OCI-LY7 (cell line): ENCODE results near the gene ZBTB20. TPM values are rescaled to one million over a fixed set of nuclear protein-coding genes. Genes with fewer than 3 reads are reported as not detected.

Source experiments
- BruUV-seq: library from RNA; stranded (reverse); fragments of 400-500 nt; replicated peaks from 2 replicates; lab custom pipeline; 2021; lab: Mats Ljungman, UMichigan
- CTCF ChIA-PET: fragments of 300-600 bp; sonication (Branson Sonifier 250); formaldehyde crosslinking; loops from one replicate; lab custom pipeline; 2022; ENCODE audit warnings: antibody characterized with exemption; ENCODE audit not compliant: unreplicated experiment; lab: Charles Lee
- POLR2A ChIA-PET: fragments of 300-600 bp; sonication (Branson Sonifier 250); formaldehyde crosslinking; loops from one replicate; lab custom pipeline; 2022; ENCODE audit warnings: antibody characterized with exemption; lab: Charles Lee
- DNase-seq: peaks from one replicate; pipeline ENCODE4 v3.0.0-alpha.2; 2015; ENCODE audit warnings: low spot score
- H2AFZ ChIP-seq: fragments of 200-600 bp; sonication (generic), shearing (Covaris generic); 2 replicates; pipeline ENCODE4 v1.6.1; 2014; ENCODE audit warnings: mild to moderate bottlenecking, antibody characterized with exemption, low read length, moderate library complexity
- H3K27ac ChIP-seq: fragments of 200-600 bp; sonication (generic); 2 replicates; pipeline ENCODE4 v1.5.1; 2014; ENCODE audit warnings: mixed run types, low read depth, mild to moderate bottlenecking, moderate library complexity, low read length, inconsistent platforms; ENCODE audit not compliant: poor library complexity, severe bottlenecking
- H3K36me3 ChIP-seq: fragments of 200-600 bp; sonication (generic); 2 replicates; pipeline ENCODE4 v1.6.1; 2014; ENCODE audit warnings: mild to moderate bottlenecking, antibody characterized with exemption, low read length, moderate library complexity, mixed read lengths; ENCODE audit not compliant: insufficient read depth
- H3K4me1 ChIP-seq: fragments of 200-600 bp; sonication (generic); 2 replicates; pipeline ENCODE4 v1.5.1; 2014; ENCODE audit warnings: mild to moderate bottlenecking, low read length; ENCODE audit not compliant: insufficient read depth, poor library complexity, severe bottlenecking
- H3K4me2 ChIP-seq: fragments of 200-600 bp; sonication (generic); 2 replicates; pipeline ENCODE4 v1.6.1; 2014; ENCODE audit warnings: mild to moderate bottlenecking, low read length
- H3K4me3 ChIP-seq: fragments of 200-600 bp; sonication (generic); 2 replicates; pipeline ENCODE4 v1.5.1; 2014; ENCODE audit warnings: mild to moderate bottlenecking, low read depth, low read length; ENCODE audit not compliant: poor library complexity, severe bottlenecking
- H3K79me2 ChIP-seq: fragments of 200-600 bp; sonication (generic); 2 replicates; pipeline ENCODE4 v1.6.1; 2016; ENCODE audit warnings: low read depth, mild to moderate bottlenecking, low read length, moderate library complexity, mixed read lengths; ENCODE audit not compliant: insufficient read depth
- H3K9me2 ChIP-seq: fragments of 200-600 bp; sonication (generic); 2 replicates; pipeline ENCODE4 v1.6.1; 2016; ENCODE audit warnings: mild to moderate bottlenecking, low read length, mixed read lengths; ENCODE audit not compliant: insufficient read depth
- H3K9me3 ChIP-seq: fragments of 200-600 bp; sonication (generic); 2 replicates; pipeline ENCODE4 v1.6.1; 2014; ENCODE audit warnings: mild to moderate bottlenecking, mixed run types, low read length, mixed read lengths
- H4K20me1 ChIP-seq: fragments of 200-600 bp; sonication (generic); 2 replicates; pipeline ENCODE4 v1.6.1; 2014; ENCODE audit warnings: mild to moderate bottlenecking, antibody characterized with exemption, low read length, moderate library complexity, mixed read lengths; ENCODE audit not compliant: insufficient read depth
- CTCF ChIP-seq: fragments of 200-600 bp; sonication (generic); conservative IDR thresholded peaks from 2 replicates; pipeline ENCODE4 v1.5.1; 2014; ENCODE audit warnings: mild to moderate bottlenecking, antibody characterized with exemption, low read length, moderate library complexity, mixed read lengths
- EZH2phosphoT487 ChIP-seq: fragments of 200-600 bp; sonication (generic); IDR thresholded peaks from 2 replicates; pipeline ENCODE4 v1.6.1; 2018; ENCODE audit warnings: low read depth, borderline replicate concordance, mild to moderate bottlenecking, mixed run types, antibody characterized with exemption, low read length, moderate library complexity, mixed read lengths
- intact Hi-C: fragments of 100-400 bp; cut with micrococcal nuclease; formaldehyde crosslinking; loops from one replicate; pipeline ENCODE4 v1.10.0; 2022; ENCODE audit not compliant: unreplicated experiment
- total RNA-seq, 2 experiments: library from RNA; depleted of rRNA in 1 of 2; stranded (reverse); fragments of >200 nt in 1 of 2; shearing (Covaris generic) in 1 of 2; gene quantifications; 2 replicates each; pipeline ENCODE4 v1.2.3, GENCODE V29; 2014 to 2022

The ZBTB20 gene
- total RNA-seq, 2 experiments from 2014 or later = 5.5 to 11.8 TPM

GRCh38 chr3:115161168-115161834, 14.2 kb upstream of the ZBTB20 start:
- H3K27ac ChIP-seq = no peak overlapping the region
- DNase-seq = no peak
- H3K9me2 ChIP-seq = no peaks in the 10 kb centered on the region
- H3K9me3 ChIP-seq = no peaks in the 10 kb centered on the region
- no peaks in the 10 kb centered on the region for H3K4me1 ChIP-seq
- no peaks in the 10 kb centered on the region for H3K36me3 ChIP-seq
- no peak overlapping the region for H2AFZ ChIP-seq
- H4K20me1 ChIP-seq = no peaks in the 10 kb centered on the region
- H3K79me2 ChIP-seq = no peaks in the 10 kb centered on the region
- BruUV-seq = no TSS peak
- H3K4me3 ChIP-seq = no peak overlapping the region
- TF ChIP-seq EZH2phosphoT487 (no peak), CTCF (no peak)
- POLR2A ChIA-PET = interaction anchor here (1.2 kb wide), 1 partner anchor 24 kb away, joined by 3 read pairs; no protein-coding TSS in a partner anchor
- no peak overlapping the region for H3K4me2 ChIP-seq
- CTCF ChIA-PET = no interaction called here
- intact Hi-C loops = no loop called here

- Histone ChIP-seq H3K4me2 (no peak overlapping the region), H2AFZ (no peak overlapping the region), H3K9me2 (no peaks in the 10 kb centered on the region), H3K27ac (no peak overlapping the region), H3K4me1 (no peaks in the 10 kb centered on the region), H3K9me3 (no peaks in the 10 kb centered on the region), H4K20me1 (no peaks in the 10 kb centered on the region), H3K4me3 (no peak overlapping the region), H3K36me3 (no peaks in the 10 kb centered on the region), H3K79me2 (no peaks in the 10 kb centered on the region)
- DNase-seq = no peak
- TF ChIP-seq CTCF (no peak), EZH2phosphoT487 (no peak)
- no TSS peak for BruUV-seq
- intact Hi-C loops = no loop called here
- CTCF ChIA-PET = no interaction called here
- POLR2A ChIA-PET = interaction anchor here (0.5 to 0.7 kb wide), 3 partner anchors 28 to 59 kb away, joined by 3 to 4 read pairs (median 3); no protein-coding TSS in a partner anchor
Observed at GRCh38 chr3:115160295-115160694, 13.2 kb upstream of the ZBTB20 start.

DNA sequence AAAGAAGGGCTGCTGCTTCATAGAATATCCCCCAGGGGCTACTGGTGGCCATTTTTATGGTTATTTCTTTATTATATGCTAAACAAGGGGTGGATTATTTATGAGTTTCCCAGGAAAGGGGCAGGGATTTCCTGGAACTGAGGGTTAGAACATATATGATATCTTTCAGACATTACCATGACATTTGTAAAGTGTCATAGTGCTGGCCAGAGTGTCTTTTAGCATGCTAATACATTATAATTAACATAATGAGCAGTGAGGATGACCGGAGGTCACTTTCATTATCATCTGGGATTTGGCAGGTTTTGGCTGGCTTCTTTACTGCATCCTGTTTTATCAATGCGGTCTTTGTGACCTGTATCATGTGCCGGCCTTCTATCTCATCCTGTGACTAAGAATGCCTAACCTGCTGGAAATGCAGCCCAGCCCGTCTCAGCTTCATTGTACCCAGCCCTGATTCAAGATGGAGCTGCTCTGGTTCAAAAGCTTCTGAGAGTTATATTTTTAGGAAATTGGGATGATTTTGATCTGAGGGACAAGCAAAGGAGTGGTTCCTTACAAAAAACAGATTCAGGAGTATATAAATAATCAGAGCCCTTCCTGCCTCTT, 9.1 kb upstream of the ZBTB20 start:
- H3K4me2 ChIP-seq = no peak overlapping the region
- no peaks in the 10 kb centered on the region for H3K9me3 ChIP-seq
- TF ChIP-seq CTCF (no peak), EZH2phosphoT487 (no peak)
- H3K4me3 ChIP-seq = no peak overlapping the region
- intact Hi-C loops = no loop called here
- H3K36me3 ChIP-seq = no peaks in the 10 kb centered on the region
- POLR2A ChIA-PET = interaction anchor here (0.5 kb wide), 1 partner anchor 54 kb away, joined by 3 read pairs; no protein-coding TSS in a partner anchor
- H3K4me1 ChIP-seq = no peaks in the 10 kb centered on the region
- H4K20me1 ChIP-seq = no peaks in the 10 kb centered on the region
- H3K27ac ChIP-seq = no peak overlapping the region
- no TSS peak for BruUV-seq
- no peak for DNase-seq
- no peaks in the 10 kb centered on the region for H3K79me2 ChIP-seq
- H2AFZ ChIP-seq = no peak overlapping the region
- CTCF ChIA-PET = no interaction called here
- no peaks in the 10 kb centered on the region for H3K9me2 ChIP-seq
